ENCODE results near the gene RHNO1. TPM values are rescaled to one million over a fixed set of nuclear protein-coding genes. Genes with fewer than 3 reads are reported as not detected.

The RHNO1 gene
- total and polyA plus RNA-seq, 5 experiments from 2014 or later, result 27.7 to 44.4 (median 36.3) TPM

DNA sequence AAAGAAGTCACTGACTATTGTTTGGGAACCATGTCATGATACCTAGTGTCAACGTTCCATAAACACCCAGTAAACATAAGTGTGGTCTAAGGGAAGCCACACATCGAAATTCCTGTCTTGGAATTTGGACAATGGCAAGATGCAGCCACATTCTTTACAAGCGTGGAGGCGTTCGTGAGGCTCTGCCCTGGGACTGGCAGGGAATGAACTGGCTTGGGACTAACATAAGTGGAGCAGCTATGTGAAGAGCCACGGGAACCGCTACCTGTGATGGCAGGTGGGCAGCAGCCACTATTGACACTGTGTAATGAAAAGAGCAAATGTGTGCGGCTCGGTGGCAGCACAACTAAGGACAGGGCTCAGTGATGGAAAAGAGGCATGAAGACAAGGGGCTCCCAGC is 32.2 kb upstream of the RHNO1 start:
- ATAC-seq, result no peak
- H3K27me3 Mint-ChIP-seq, result no peaks in the 10 kb centered on the region
- peaks cover 0 to 13% (median 5%) of the 10 kb centered on the region in 4 donors for H3K4me1 Mint-ChIP-seq
- H3K9me3 Mint-ChIP-seq, result no peaks in the 10 kb centered on the region
- peak overlapping the region in 1 of 10 donors; percentile 22 for H3K27ac Mint-ChIP-seq
- POLR2A ChIA-PET, result no interaction called here
- peaks cover 6 to 76% (median 25%) of the 10 kb centered on the region in 3 donors for H3K36me3 Mint-ChIP-seq
- DNase-seq, result no peak
- no peak overlapping the region for H3K4me3 Mint-ChIP-seq

DNA sequence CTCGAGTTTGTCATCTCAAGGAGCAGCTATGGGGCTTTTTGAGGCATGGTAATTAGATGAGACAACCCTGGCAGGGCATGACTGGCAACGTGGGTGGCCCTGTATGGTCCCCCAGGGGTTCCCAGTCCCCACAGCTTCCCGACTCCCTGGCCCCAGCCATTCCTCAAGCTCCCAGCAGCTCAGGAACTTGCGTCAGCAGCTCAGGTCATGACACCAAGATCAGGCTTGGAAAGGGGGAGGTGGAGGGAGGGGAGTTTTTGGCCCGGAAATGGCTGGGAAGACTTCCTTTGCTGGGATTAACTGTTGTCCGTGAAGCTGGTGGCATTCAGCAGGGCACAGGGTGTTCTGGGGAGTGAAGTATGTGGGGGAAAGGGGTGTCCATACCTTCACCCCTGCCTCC is 31.7 kb upstream of the RHNO1 start:
- POLR2A ChIA-PET, result no interaction called here
- H3K27me3 Mint-ChIP-seq, result no peaks in the 10 kb centered on the region
- ATAC-seq (no peak), DNase-seq (no peak)
- no peaks in the 10 kb centered on the region for H3K9me3 Mint-ChIP-seq
- no peak overlapping the region for H3K4me3 Mint-ChIP-seq
- H3K4me1 Mint-ChIP-seq, result peaks cover 0 to 13% (median 5%) of the 10 kb centered on the region in 4 donors
- H3K27ac Mint-ChIP-seq, result peak overlapping the region in 2 of 10 donors; percentile 15 to 60
- peaks cover 5 to 75% (median 24%) of the 10 kb centered on the region in 3 donors for H3K36me3 Mint-ChIP-seq

DNA sequence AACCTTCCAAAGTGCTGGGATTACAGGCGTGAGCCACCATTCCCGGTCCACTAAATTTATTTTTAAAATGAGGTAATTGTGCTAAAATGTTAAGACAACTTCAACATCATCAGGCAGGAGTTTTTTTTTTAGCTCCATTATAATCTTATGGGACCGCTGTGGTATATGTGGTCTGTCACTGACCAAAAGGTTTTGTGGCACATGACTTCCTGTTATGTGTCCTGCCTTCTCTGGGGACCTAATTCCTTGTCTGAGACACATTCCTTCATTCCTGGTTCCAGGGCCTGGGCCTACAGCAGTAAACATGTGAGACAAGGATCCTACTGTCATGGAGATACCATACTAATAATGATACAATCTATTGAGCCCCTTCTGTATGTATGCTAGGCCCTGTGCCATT is 25.1 kb upstream of the RHNO1 start:
- no peak overlapping the region for H3K4me3 Mint-ChIP-seq
- no peak for ATAC-seq
- H3K27me3 Mint-ChIP-seq, result no peaks in the 10 kb centered on the region
- H3K9me3 Mint-ChIP-seq, result no peaks in the 10 kb centered on the region
- H3K4me1 Mint-ChIP-seq, result peaks cover 0 to 13% (median 9%) of the 10 kb centered on the region in 4 donors
- H3K36me3 Mint-ChIP-seq, result peaks cover 0 to 56% (median 12%) of the 10 kb centered on the region in 3 donors
- POLR2A ChIA-PET, result interaction anchor here (0.5 kb wide), 1 partner anchor 24 kb away, joined by 3 read pairs; no protein-coding TSS in a partner anchor
- no peak for DNase-seq
- no peak overlapping the region for H3K27ac Mint-ChIP-seq

DNA sequence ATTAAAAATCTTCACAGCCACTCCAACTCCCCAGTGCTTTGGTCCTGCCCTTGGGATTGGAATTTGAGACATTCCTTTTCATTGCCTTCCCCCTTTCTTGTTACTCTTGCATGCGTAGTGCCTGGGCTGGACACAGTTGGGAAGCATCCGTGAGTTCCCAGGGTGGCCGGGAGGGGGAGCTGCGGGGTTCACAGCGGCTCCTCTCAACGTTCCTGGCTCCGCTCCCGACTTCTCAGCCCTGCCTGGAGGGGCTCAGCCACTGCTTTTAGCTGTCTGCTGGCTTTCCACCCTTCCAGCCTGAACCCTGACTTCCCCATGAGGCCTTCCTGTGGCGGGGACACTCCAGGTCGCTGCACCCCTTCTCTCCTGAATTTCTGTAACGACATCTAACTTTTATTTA is 23.4 kb upstream of the RHNO1 start:
- no peaks in the 10 kb centered on the region for H3K27me3 Mint-ChIP-seq
- H3K27ac Mint-ChIP-seq, result no peak overlapping the region
- H3K36me3 Mint-ChIP-seq, result peaks cover 0 to 45% (median 13%) of the 10 kb centered on the region in 3 donors

DNA sequence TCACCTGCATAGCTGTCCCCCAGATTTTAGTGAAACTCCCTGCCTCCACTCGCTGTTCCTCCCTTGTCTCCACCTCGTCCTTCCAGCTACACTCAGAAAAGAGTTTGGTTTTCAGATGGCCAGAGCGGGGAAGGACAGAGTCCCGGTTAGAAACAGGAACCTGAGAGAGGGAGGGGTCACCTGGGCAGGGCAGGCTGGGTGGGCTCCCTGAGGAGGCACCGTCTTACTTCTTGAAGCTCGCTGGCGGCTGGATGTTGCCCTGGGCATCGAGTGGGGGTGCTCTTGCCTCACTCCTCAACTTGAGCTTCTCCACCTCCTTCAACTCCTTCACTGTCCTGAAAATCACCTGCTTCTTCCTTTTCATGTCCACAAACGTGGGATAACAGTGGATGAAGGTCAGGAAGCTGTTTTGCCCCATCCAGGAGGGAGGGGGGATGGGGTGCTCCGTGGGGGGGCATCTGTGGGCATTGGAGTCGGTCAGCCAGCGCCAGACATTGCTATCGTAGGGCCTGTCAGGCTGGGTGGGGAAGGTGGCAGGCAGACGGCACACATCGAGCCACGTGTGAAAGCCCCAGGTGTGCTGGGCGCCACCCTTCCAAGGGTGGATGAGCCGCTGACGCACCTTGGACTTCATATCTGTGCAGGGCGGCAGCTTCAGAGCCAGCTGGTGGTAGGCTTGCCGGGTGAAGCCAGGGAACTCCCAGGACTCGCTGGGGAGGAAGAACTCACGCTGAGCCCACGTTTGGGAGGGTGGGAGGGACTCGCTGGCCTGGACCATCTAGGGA is 22.2 kb upstream of the RHNO1 start:
- no peaks in the 10 kb centered on the region for H3K9me3 Mint-ChIP-seq
- H3K27ac Mint-ChIP-seq, result no peak overlapping the region

More for the DNA sequence above, 23.4 kb upstream of the RHNO1 start:
- Mint-ChIP-seq H3K4me1 (peaks cover 0 to 9% (median 6%) of the 10 kb centered on the region in 4 donors), H3K9me3 (no peaks in the 10 kb centered on the region), H3K4me3 (no peak overlapping the region)
- ATAC-seq (peak in 1 of 2 donors; percentile 46), DNase-seq (peak in 4 of 10 donors; percentile 16 to 30 (median 24))
- POLR2A ChIA-PET, result no interaction called here

DNA sequence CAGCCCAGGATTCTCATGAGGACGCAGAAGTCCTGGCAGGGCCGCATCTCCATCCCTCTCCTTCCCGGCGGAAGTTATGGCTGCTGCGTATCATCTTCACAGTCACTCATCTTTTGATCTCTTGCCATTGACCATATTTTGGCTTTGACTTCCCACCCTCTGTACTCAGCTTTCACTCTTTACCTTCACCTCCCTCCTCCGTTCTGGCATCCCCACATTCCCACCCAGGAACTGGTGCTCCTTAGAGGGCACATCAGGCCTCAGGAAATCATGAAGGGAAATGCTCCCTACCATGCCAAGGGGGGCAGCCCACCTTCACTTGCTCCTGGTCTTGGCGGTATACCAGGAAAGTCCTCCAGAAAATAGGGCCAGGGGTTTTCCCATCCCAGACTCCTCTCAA is 21.5 kb upstream of the RHNO1 start:
- Mint-ChIP-seq H3K36me3 (peaks cover 0 to 43% (median 6%) of the 10 kb centered on the region in 3 donors), H3K27me3 (no peaks in the 10 kb centered on the region), H3K27ac (peak overlapping the region in 2 of 10 donors; percentile 4 to 46), H3K4me3 (no peak overlapping the region), H3K4me1 (peaks cover 0 to 5% (median 2%) of the 10 kb centered on the region in 4 donors), H3K9me3 (no peaks in the 10 kb centered on the region)
- no peak for ATAC-seq
- DNase-seq, result no peak
- POLR2A ChIA-PET, result no interaction called here

More for the DNA sequence above, 22.2 kb upstream of the RHNO1 start:
- H3K27me3 Mint-ChIP-seq, result no peaks in the 10 kb centered on the region
- POLR2A ChIA-PET, result no interaction called here
- H3K4me1 Mint-ChIP-seq, result peaks cover 0 to 5% (median 2%) of the 10 kb centered on the region in 4 donors
- H3K4me3 Mint-ChIP-seq, result no peak overlapping the region
- ATAC-seq (no peak), DNase-seq (no peak)
- peaks cover 0 to 42% (median 7%) of the 10 kb centered on the region in 3 donors for H3K36me3 Mint-ChIP-seq

DNA sequence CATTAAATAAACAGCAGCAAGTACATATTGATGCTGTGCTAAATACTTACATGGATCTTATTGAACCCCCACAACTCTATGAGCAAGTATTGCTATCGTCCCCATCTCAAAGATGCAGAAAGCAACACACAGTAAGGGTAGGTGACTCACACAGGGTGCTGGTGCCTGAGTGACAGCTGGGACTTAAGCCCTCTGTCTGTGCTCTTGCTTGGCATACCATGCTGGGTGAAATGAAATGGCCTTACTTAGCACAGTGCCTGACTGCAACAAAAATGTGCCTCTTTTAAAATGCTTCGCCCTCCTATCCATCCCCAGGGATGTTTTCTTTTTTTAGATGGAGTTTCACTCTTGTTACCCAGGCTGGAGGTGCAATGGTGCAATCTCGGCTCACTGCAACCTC is 21.0 kb upstream of the RHNO1 start:
- ATAC-seq (no peak), DNase-seq (no peak)
- H3K27me3 Mint-ChIP-seq, result no peaks in the 10 kb centered on the region
- peaks cover 0 to 40% (median 6%) of the 10 kb centered on the region in 3 donors for H3K36me3 Mint-ChIP-seq
- H3K27ac Mint-ChIP-seq, result peak overlapping the region in 3 of 10 donors; percentile 4 to 53 (median 50)
- no peaks in the 10 kb centered on the region for H3K9me3 Mint-ChIP-seq
- H3K4me1 Mint-ChIP-seq, result peaks cover 0 to 5% (median 2%) of the 10 kb centered on the region in 4 donors
- no peak overlapping the region for H3K4me3 Mint-ChIP-seq
- POLR2A ChIA-PET, result no interaction called here

DNA sequence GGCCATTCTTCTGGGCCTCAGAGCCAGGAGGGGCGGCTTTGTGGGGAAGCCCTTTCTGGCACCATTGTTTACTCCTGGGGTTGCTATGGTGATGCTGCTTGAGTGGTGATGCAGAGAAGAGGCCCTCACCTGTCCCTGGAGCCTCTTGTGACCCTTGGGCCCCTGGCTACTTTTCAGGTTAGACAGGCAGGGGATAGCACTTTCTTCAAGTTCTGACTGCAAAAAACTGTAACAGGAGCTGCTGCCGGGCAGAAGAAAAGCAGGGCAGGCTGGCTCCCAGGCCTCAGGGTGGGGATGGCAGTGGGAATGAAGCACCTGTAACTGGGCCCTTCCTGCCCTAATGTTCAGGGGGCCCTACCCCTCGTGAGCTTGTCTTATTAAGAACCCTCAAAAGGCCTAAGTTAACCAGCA is 20.0 kb upstream of the RHNO1 start, which contains the start of gene TEX52:
Gene TEX52, minus strand, starts transcription at position 19 of the 411 bp plus-strand sequence. Its CDS starts 13 bp downstream, at position 6.
- no peaks in the 10 kb centered on the region for H3K9me3 Mint-ChIP-seq
- H3K4me1 Mint-ChIP-seq, result peaks cover 0 to 5% (median 2%) of the 10 kb centered on the region in 4 donors
- peak within 1 kb of the TSS in 3 of 10 donors; percentile 16 to 53 (median 50) for H3K27ac Mint-ChIP-seq
- ATAC-seq (no peak), DNase-seq (no peak)
- H3K36me3 Mint-ChIP-seq, result peaks cover 0 to 31% (median 6%) of the 10 kb centered on the region in 3 donors
- no peak within 1 kb of the TSS for H3K4me3 Mint-ChIP-seq
- POLR2A ChIA-PET, result no interaction called here
- no peaks in the 10 kb centered on the region for H3K27me3 Mint-ChIP-seq

DNA sequence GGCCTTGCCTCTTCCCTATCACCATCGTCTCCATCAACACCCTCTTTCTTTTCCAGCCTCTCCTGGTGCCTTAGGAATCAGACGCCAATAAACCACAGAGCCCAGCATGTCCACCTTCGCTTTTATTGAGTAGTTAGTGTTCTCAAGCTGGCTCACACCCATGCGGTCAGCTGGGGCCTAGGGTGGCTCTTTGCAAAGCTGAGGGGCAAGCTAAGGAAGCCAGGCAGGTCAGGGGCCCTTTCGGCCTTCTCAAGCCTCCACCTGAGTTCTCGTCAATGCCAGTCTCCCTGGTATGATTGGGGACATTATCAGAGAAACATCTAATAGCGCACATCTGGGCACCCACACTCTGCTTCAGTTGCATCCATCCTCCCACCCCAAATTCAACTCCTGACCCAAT is 19.4 kb upstream of the RHNO1 start:
- ATAC-seq (no peak), DNase-seq (no peak)
- H3K36me3 Mint-ChIP-seq, result peaks cover 0 to 28% (median 6%) of the 10 kb centered on the region in 3 donors
- no peaks in the 10 kb centered on the region for H3K9me3 Mint-ChIP-seq
- peaks cover 0 to 5% (median 2%) of the 10 kb centered on the region in 4 donors for H3K4me1 Mint-ChIP-seq
- no peaks in the 10 kb centered on the region for H3K27me3 Mint-ChIP-seq
- POLR2A ChIA-PET, result interaction anchor here (0.6 kb wide), 1 partner anchor 28 kb away, joined by 4 read pairs; no protein-coding TSS in a partner anchor
- peak overlapping the region in 1 of 10 donors; percentile 16 for H3K27ac Mint-ChIP-seq
- no peak overlapping the region for H3K4me3 Mint-ChIP-seq

DNA sequence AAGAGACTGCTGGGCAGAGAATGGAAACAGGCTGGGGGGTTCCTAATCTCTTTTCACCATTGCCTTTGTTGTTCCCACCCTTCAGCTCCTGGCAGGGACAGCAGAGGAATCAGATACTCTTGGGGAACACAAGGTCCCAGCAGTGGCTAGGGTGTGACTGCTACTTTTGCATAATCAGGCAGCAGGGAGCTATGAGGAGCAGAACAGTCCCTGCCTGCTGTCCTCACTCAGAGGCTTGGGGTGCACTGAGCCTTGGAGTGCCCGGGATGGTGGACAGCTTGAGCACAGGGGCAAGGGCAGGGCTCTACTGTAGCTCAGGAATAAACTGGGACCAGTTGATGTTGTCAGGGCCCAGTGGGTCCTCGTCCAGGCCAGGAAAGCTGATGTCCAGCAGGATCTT is 18.7 kb upstream of the RHNO1 start:
- DNase-seq (no peak), ATAC-seq (no peak)
- no peak overlapping the region for H3K4me3 Mint-ChIP-seq
- peak overlapping the region in 1 of 10 donors; percentile 25 for H3K27ac Mint-ChIP-seq
- peaks cover 0 to 28% (median 6%) of the 10 kb centered on the region in 3 donors for H3K36me3 Mint-ChIP-seq
- H3K4me1 Mint-ChIP-seq, result peaks cover 0 to 5% (median 2%) of the 10 kb centered on the region in 4 donors
- H3K27me3 Mint-ChIP-seq, result no peaks in the 10 kb centered on the region
- no peaks in the 10 kb centered on the region for H3K9me3 Mint-ChIP-seq
- POLR2A ChIA-PET, result interaction anchor here (0.6 kb wide), 2 partner anchors 17 to 27 kb away, joined by 3 to 4 read pairs; no protein-coding TSS in a partner anchor

DNA sequence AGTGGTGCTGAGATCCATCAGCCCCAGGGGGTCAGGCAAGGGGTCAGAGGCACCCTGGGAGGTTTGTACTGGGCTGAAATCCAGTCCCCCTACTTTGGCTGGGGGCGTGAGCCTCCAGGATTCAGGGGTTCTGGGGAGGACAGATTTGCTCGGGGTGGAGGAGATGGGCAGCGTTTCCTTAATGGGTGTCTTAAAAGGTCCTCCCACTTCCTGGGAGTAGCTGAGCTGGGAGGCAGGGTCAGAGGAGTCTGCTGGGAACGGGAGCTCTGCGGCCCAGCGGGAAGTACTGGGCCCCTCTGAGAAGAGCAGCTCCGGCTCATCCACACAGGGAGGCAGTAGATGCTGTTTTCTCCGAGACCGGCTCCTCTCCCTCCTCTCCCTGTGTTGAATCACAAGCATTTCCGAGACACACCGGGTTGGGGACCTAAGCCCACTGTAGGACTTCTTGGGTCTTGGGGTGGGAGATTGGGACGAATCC is 18.0 kb upstream of the RHNO1 start:
- H3K4me3 Mint-ChIP-seq, result no peak overlapping the region
- H3K27ac Mint-ChIP-seq, result peak overlapping the region in 1 of 10 donors; percentile 25
- H3K36me3 Mint-ChIP-seq, result peaks cover 0 to 26% (median 6%) of the 10 kb centered on the region in 3 donors
- POLR2A ChIA-PET, result interaction anchor here (0.6 kb wide), 1 partner anchor 17 kb away, joined by 3 read pairs; no protein-coding TSS in a partner anchor
- no peak for ATAC-seq
- H3K4me1 Mint-ChIP-seq, result peaks cover 0 to 2% (median under 1%) of the 10 kb centered on the region in 4 donors
- H3K9me3 Mint-ChIP-seq, result no peaks in the 10 kb centered on the region
- DNase-seq, result no peak
- H3K27me3 Mint-ChIP-seq, result no peaks in the 10 kb centered on the region

DNA sequence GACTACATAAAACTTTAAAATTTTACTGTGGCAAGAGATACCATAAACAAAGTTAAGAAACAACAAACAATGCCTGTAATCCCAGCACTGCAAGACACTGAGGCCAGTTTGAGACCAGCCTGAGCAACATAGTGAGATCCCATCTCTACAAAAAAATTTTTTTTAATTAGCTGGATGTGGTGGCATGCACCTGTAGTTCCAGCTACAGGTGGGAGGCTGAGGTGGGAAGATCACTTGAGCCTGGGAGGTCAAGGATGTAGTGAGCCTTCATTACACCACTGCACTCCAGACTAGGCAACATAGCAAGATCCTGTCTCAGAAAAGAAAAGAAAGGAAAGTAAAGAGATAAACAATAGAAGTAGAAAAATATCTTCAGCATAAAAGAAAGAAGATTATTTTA is 16.9 kb upstream of the RHNO1 start:
- ATAC-seq, result no peak
- POLR2A ChIA-PET, result interaction anchor here (1.2 kb wide), 1 partner anchor 57 kb away, joined by 3 read pairs; no protein-coding TSS in a partner anchor

DNA sequence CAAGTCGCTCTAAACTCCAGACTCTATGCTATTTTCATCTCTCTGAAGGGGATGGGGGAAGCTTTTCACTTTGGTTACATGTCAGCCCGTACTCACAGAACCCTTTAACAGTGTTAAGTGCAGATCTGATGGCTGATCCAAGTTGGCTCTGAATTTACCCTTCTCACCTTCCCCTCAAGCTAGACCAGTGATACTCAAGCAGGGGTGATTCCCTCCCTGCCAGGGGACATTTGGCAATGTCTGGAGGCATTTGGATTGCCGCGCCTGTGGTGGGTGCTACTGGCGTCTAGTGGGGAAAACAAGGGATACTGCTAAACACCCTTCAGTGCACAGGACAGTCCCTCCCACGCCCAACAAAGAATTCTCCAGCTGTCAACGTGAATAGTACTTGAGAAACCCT is 14.1 kb upstream of the RHNO1 start:
- H3K27ac Mint-ChIP-seq, result peak overlapping the region in 1 of 10 donors; percentile 35
- POLR2A ChIA-PET, result no interaction called here
- no peaks in the 10 kb centered on the region for H3K27me3 Mint-ChIP-seq
- no peak overlapping the region for H3K4me3 Mint-ChIP-seq
- H3K9me3 Mint-ChIP-seq, result no peaks in the 10 kb centered on the region
- ATAC-seq, result no peak
- peaks cover 0 to 16% (median 1%) of the 10 kb centered on the region in 3 donors for H3K36me3 Mint-ChIP-seq
- H3K4me1 Mint-ChIP-seq, result peaks cover 0 to 4% (median 0%) of the 10 kb centered on the region in 4 donors
- no peak for DNase-seq

More for the DNA sequence above, 16.9 kb upstream of the RHNO1 start:
- Mint-ChIP-seq H3K27ac (peak overlapping the region in 4 of 10 donors; percentile 9 to 80 (median 66)), H3K9me3 (no peaks in the 10 kb centered on the region), H3K4me3 (no peak overlapping the region), H3K27me3 (no peaks in the 10 kb centered on the region), H3K4me1 (peaks cover 0 to 2% (median under 1%) of the 10 kb centered on the region in 4 donors), H3K36me3 (peaks cover 0 to 16% (median 6%) of the 10 kb centered on the region in 3 donors)
- no peak for DNase-seq

Data from naive thymus-derived CD8-positive, alpha-beta T cell (primary cell).